ENCODE data around the gene GALNS.

The GALNS gene

DNA sequence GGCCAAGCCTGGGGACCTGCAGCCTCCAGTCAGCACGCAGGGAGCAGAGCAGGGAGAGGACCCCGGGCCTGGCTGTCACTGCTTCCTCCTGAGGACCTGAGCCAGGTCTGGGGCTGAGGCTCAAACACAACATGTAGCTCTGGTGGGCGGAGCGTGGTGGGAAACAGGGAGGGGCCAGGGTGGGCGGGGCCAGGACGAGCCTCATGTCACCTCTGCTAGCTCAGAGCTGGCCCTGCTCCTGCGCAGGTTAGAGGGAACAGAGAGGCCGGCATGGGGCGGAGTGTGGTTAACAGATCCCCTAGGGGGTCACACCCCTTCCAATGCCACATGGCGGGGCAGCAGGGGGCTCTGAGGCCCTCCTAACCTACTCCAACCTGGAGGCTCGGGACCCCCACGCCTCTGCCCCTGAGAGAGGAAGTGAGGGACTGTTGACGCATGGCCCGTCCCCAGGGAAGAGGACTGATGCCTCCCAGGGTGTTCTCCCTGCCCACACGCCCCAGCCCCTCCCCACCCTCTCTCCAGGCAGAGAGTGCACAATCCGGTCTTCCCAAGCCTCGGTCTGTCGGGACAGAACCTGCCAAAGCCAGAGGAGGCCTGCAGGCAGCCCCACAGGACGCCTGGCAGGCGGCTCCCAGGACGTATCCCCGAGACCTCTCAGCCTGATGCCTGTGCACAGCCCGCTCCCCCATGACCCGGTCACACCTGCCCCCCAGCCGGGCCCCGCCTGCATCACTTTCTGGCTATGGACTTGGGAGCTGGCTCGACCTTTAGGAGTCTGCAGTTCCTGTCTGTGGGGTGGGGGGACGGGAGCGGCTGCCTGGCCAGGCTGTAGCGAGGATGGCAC lies 86.9 kb downstream of the GALNS start:
- peak; percentile 85 for DNase-seq (ENCODE audit: low spot score)

DNA sequence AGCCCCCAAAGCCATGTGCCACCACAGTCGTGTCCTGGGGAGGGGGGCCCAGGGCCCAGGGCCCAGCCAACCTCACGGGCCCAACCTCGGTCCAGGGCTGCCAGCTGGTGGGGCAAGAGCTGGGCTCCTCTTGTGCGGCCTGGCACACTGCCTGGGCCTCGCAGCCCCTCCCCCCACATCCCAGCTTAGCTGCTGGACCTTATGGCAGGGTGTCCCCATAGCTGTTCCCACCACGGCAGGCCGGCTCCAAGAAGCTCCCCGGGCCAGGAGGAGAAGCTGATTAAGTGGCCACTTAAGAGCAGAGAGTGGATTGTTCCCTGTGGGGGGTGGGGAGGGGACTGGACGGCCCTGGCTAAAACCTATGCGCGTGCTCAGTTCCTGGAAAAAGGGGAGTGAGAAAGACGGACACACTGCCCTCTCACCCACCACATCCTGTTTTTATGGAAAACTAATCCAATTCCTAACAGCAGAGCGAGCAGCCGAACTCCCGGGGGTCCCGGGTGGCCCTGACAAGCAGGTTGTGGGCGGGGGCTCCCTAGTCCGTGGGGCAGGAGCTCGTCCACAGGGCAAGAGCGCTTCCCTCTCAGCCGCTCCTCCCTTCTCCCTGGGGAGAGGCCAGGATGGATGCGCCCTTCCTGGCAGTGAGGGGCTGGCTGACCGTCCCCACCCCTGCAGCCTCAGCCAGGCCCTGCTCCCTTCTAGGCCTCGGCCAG lies 88.5 kb downstream of the GALNS start:
- peak; percentile 71 for DNase-seq (ENCODE audit: low spot score)

DNA sequence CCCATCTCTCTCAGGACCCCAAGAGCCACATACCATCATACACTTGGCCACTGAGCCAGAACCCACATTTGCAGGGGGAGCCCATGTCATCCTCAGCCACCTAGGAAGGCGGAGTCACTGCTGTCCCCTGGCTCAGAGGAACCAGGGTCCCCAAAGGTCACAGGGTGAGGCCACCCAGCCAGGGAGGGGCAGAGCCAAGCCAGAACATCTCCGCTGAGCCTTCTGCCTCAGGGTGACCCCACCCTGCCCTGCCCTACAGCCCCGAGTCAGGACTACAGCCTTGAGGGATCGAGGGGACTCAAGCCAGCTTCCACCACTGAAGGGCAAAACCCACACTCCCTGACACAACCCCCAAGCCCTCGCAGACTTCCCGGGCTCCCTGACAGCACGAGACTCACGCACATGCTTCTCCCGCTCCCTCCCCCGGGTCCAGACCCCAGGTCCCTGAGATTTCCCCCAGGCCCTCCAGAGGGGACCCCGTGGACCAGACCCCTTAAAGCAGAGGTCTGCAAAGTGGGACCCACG lies 89.1 kb downstream of the GALNS start:
- no peak for DNase-seq (ENCODE audit: low spot score)

DNA sequence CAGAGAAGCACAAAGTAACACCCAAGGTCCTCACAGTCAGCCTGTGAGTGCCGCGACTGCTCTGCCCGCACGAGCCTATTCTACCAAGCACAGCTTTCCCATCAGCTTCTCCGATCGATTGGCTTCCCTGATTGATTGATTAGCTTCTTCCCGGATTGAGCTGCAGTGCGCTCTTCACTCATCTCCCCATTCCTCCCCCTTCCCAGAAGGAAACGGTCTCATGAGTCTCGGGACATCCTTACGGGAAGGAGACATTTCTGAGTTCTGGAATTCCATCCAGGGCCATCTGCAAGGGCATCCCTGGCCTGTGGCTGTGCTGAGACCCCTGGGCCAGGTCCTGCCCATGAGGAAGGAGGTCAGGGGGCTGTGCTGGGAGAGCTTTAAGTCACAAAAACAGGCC lies 89.8 kb downstream of the GALNS start:
- DNase-seq (ENCODE audit: low spot score), result no peak

DNA sequence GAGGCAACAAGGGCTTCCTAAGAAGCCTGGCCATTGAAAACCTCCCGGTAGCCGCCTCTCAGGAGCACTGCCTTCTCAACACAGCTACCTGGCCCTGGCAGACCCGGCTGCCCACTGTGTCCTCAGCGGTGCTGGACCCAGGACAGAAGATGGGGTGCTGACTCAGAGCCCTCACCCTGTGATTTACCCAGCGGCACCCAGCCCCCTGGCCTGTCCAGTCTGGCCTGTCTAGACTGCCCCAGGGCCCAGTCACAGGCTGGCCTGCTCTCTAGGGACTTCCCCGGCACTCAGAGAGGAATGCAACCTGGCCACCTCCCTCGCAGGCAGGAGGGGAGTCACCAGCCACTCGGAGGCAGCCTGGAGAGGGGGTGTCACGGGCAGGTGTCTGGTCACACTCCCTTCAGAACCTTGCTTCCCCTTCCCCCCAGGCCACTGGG lies 91.8 kb downstream of the GALNS start:
- DNase-seq (ENCODE audit: low spot score), result no peak

DNA sequence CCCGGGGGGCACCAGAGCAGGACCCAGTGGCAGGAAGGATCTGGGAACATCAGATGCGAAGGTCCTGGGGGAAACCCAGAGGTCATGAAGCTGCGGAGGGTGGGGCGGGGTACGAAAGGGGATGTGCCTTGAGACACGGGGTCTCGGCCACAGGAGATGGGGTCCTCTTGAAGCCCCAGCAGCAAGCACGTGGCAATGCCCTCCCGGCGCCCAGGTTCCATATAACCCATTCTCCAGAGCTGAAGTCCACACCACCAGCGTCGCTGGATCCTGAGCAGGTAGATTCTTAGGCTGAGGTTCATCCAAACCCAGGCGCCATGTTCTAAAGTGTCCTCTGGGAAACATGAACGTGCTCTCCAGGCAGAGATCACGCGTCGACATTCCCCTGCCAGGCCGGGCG lies 92.7 kb downstream of the GALNS start:
- DNase-seq (ENCODE audit: low spot score), result no peak
